Mesothelial cell of epicardium (in vitro differentiated cells): Measurements from ENCODE around the gene AKAP11. TPM values are rescaled to one million over a fixed set of nuclear protein-coding genes. Genes with fewer than 3 reads are reported as not detected.
A peak's percentile ranks its signal among the peaks of the same experiment; 100 is the strongest.
"Not testable (repeated sequence)": the region's sequence is repeated elsewhere in the genome, so short reads cannot be mapped to it uniquely, and the experiment has no call there.

Experiments
- DNase-seq, 2 experiments: peaks; one replicate each; pipeline ENCODE4 v3.0.0; 2021; ENCODE audit warnings: low spot score in 2 of 2; ENCODE audit not compliant: unreplicated experiment in 2 of 2
- H3K27ac Mint-ChIP-seq: 2 replicates; pipeline ENCODE4 v1.8.0; 2021; ENCODE audit warnings: mixed read lengths
- H3K27me3 Mint-ChIP-seq: 2 replicates; pipeline ENCODE4 v1.8.0; 2021; ENCODE audit warnings: low read depth, mixed read lengths
- H3K36me3 Mint-ChIP-seq: 2 replicates; pipeline ENCODE4 v1.8.0; 2021; ENCODE audit warnings: mixed read lengths
- H3K4me1 Mint-ChIP-seq: 2 replicates; pipeline ENCODE4 v1.8.0; 2021; ENCODE audit warnings: mixed read lengths
- H3K4me3 Mint-ChIP-seq: 2 replicates; pipeline ENCODE4 v1.8.0; 2021; ENCODE audit warnings: mild to moderate bottlenecking, moderate library complexity, mixed read lengths
- H3K9me3 Mint-ChIP-seq: 2 replicates; pipeline ENCODE4 v1.8.0; 2021; ENCODE audit warnings: mixed read lengths
- CTCF ChIP-seq: fragments of 200-600 bp; sonication (generic); IDR thresholded peaks from one replicate; pipeline ENCODE4 v1.5.0; 2021; ENCODE audit warnings: antibody characterized with exemption; ENCODE audit not compliant: unreplicated experiment
- total RNA-seq: library from RNA; stranded (reverse); gene quantifications from 3 replicates; pipeline ENCODE4 v1.2.1, GENCODE V29; 2021

Gene AKAP11
- 33.9 to 35.1 TPM (median 34.9 TPM) in 3 replicates for total RNA-seq

- peak within 1 kb of the TSS; percentile 96 for H3K27ac Mint-ChIP-seq
- no peaks in the 10 kb centered on the region for H3K27me3 Mint-ChIP-seq
- peak within 1 kb of the TSS; percentile 96 for H3K4me3 Mint-ChIP-seq
- peaks cover 39% of the 10 kb centered on the region for H3K4me1 Mint-ChIP-seq
- peaks cover 13% of the 10 kb centered on the region for H3K9me3 Mint-ChIP-seq
- H3K36me3 Mint-ChIP-seq = no peaks in the 10 kb centered on the region
- DNase-seq = peak in 1 of 2 experiments; percentile 71
- no peak for TF ChIP-seq CTCF
Measured at GRCh38 chr13:42272115-42272803, at the start of gene AKAP11. Gene AKAP11, plus strand, starts transcription at chr13:42272152. Its CDS starts 14,197 bp downstream, at chr13:42286349.

GRCh38 chr13:42223681-42224080, 48.3 kb upstream of the AKAP11 start:
- Mint-ChIP-seq H3K27ac (no peak overlapping the region), H3K9me3 (peaks cover 5% of the 10 kb centered on the region), H3K4me3 (no peak overlapping the region), H3K4me1 (peaks cover 11% of the 10 kb centered on the region), H3K36me3 (peaks cover 15% of the 10 kb centered on the region), H3K27me3 (no peaks in the 10 kb centered on the region)
- no peak for DNase-seq
- TF ChIP-seq CTCF = no peak

GRCh38 chr13:42225051-42225450, 46.9 kb upstream of the AKAP11 start:
- H3K9me3 Mint-ChIP-seq = peaks cover 5% of the 10 kb centered on the region
- TF ChIP-seq CTCF = no peak
- no peaks in the 10 kb centered on the region for H3K27me3 Mint-ChIP-seq
- no peak overlapping the region for H3K4me3 Mint-ChIP-seq
- H3K27ac Mint-ChIP-seq = no peak overlapping the region
- H3K36me3 Mint-ChIP-seq = peaks cover 13% of the 10 kb centered on the region
- DNase-seq = no peak
- H3K4me1 Mint-ChIP-seq = peaks cover 17% of the 10 kb centered on the region

GRCh38 chr13:42226759-42227158, 45.2 kb upstream of the AKAP11 start:
- H3K27ac Mint-ChIP-seq, H3K4me1 Mint-ChIP-seq, H3K9me3 Mint-ChIP-seq, H3K27me3 Mint-ChIP-seq, H3K4me3 Mint-ChIP-seq, DNase-seq: not testable (repeated sequence)
- peaks cover 13% of the 10 kb centered on the region for H3K36me3 Mint-ChIP-seq

GRCh38 chr13:42228527-42228926, 43.4 kb upstream of the AKAP11 start:
- peaks cover 5% of the 10 kb centered on the region for H3K9me3 Mint-ChIP-seq
- no peaks in the 10 kb centered on the region for H3K27me3 Mint-ChIP-seq

GRCh38 chr13:42229287-42229686, 42.7 kb upstream of the AKAP11 start:
- Mint-ChIP-seq H3K4me1 (peaks cover 10% of the 10 kb centered on the region), H3K27me3 (no peaks in the 10 kb centered on the region), H3K4me3 (no peak overlapping the region), H3K9me3 (peaks cover 5% of the 10 kb centered on the region), H3K36me3 (peaks cover 10% of the 10 kb centered on the region), H3K27ac (no peak overlapping the region)
- no peak for TF ChIP-seq CTCF
- no peak for DNase-seq

More at GRCh38 chr13:42228527-42228926, 43.4 kb upstream of the AKAP11 start:
- H3K27ac Mint-ChIP-seq = no peak overlapping the region
- H3K4me3 Mint-ChIP-seq = no peak overlapping the region
- peaks cover 12% of the 10 kb centered on the region for H3K36me3 Mint-ChIP-seq
- no peak for TF ChIP-seq CTCF
- no peak for DNase-seq
- peaks cover 10% of the 10 kb centered on the region for H3K4me1 Mint-ChIP-seq
